ENCODE results near the gene SCAI.
"Not testable (repeated sequence)": the region's sequence is repeated elsewhere in the genome, so short reads cannot be mapped to it uniquely, and the experiment has no call there.

SCAI gene

DNA sequence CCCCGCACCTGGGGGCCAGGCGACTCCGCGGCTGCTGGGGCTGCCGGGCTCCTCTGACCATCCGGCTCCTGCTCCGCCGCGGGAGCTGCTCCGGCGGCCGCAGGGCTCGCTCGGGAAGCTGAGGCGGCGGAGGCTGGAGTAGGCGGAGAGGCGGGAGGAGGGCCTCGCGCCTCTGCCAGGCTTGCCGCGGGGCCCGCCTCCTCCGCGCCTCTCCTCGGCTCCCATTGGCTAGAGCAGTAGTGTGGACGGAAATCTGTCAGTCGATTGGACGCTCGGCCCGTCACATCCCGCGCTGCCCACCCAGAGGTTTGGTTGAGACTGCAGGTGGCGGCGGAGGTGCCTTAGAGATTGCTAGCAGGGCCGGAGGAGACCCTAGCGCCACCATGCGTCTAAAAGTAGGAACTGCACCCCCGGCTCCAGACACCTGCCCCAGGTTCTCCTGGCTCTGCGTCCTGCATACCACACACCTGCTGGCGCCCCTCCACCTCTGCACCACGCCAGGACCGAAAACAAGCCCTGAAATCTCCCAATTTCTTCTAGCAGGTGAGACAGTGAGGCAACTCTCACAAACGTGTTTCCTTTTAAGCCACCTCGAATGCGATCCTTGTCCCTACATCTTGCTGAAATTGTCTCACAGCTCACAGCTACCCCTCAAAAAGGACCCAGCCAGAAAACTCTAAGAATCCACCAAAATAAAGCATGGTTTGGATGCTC lies at the start of gene SCAI:
TSS of gene SCAI (minus strand) at position 152 of the 714 bp plus-strand sequence. CDS start at position 61, 91 bp downstream.
- peak; percentile 98 for DNase-seq (ENCODE audit: low spot score)

GRCh38 chr9:125190361-125190801 lies 47.1 kb upstream of the SCAI start:
- DNase-seq (ENCODE audit: low spot score) = no peak

DNA sequence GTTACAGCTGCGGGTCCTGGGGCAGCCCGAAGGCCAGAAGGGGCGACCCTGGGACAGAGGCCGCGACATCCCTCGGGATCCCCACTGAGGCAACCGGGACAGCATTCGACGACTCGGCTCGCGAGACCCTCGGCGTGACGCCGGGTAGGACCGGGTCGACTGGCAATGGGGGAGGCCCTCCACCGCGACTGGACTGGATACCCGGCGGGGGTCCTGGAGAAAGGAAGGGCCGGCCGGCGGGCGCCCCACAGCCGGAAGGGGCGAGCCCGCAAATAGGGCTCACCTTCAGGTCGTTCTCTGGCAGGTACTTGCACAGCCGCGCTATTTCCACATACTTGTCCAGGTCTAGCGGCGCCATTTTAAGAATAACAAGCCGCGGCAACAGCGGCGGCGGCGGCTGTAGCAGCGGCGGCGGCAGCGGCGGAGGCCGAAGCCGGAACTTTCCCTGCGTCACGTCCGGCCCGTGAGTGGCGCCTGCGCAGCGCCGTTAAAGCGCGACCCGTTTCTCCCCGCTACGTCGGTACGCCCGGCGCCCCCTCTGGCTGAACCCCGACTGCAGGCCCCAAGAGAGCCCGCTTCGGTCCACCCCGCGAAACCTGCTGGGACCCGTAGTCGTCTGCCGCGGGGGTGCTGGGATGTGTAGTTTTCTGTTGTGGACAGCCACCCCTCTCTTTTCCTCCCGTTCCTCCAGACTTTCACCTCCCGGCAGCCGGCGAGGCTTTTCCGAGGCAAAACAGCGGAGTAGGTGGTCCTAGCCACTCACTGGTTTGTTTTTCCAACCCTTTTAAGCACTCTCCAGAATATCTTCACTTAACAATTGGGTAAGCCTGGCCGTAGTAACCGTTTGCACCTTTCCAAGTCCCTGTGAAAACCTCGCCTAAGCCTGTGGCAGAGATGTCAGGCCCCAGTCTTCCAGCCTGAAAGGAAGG lies 46.3 kb upstream of the SCAI start, which contains the start of gene PPP6C:
TSS of gene PPP6C (minus strand) at position 443 of the 929 bp plus-strand sequence. CDS start at position 358, 85 bp downstream.
- peak; percentile 94 for DNase-seq (ENCODE audit: low spot score)

DNA sequence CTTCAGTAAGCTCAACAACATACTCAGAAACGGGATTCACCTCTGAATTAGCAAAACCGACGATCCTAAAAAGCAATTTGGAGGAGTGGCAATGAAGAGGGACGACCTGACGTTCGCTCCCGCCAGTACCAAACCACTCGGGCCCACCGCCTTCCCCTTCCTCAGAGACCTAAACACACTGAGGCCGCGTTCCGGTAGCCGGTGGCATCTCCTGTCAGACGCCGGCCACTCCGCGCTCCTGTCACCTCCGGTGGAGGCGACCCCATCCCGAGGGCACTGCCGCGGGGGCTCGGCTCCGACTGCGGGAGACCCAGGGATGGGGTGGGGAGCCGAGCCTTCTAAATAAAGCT lies 45.7 kb upstream of the SCAI start:
- DNase-seq (ENCODE audit: low spot score) = no peak

GRCh38 chr9:125183561-125183960 lies 40.2 kb upstream of the SCAI start:
- no peak for DNase-seq (ENCODE audit: low spot score)

GRCh38 chr9:125183054-125183453 lies 39.7 kb upstream of the SCAI start:
- no peak for DNase-seq (ENCODE audit: low spot score)

DNA sequence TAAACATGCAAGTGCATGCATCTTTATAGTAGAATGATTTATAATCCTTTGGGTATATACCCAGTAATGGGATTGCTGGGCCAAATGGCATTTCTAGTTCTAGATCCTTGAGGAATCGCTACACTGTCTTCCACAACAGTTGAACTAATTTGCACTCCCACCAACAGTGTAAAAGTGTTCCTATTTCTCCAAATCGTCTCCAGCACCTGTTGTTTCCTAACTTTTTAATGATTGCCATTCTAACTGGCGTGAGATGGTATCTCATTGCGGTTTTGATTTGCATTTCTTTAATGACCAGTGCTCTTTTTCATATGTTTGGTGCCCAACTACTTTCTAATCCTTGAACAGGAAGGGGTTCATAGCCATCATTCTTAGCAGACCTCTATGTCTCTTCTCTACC lies 38.4 kb upstream of the SCAI start:
- not testable (repeated sequence) for DNase-seq (ENCODE audit: low spot score)

DNA sequence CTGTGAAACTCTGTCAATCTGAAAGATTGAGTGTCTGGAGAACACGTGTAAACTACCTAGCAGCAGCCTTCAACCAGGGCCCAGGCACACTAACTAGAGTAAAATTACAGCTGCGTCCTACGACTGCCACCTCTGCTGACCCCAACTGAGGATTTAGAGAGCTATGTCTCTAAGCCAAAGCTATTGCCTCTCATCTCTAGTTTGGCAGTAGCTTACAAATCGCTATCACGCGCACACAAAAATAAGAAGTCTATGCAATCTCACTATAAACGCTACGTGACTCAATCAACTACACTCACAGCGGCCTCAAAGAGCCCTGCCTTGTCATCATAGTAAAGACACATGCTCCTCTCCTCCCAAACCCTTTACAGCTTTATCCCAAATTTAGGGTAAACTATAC lies 37.5 kb upstream of the SCAI start:
- DNase-seq (ENCODE audit: low spot score) = no peak

DNA sequence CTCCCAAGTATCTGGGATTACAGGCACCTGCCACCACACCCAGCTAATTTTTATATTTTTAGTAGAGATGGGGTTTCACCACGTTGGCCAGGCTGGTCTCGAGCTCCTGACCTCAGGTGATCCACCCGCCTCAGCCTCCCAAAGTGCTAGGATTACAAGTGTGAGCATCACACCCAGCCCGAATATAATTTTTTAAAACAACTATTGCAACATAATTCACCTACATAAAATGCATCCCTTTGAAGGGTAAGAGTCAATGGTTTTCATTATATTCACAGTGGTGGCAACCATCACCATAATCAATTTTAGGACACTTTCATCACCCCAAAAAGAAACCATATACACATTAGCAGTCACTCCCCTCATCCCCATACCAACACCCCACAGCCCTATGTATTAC lies 36.4 kb upstream of the SCAI start:
- not testable (repeated sequence) for DNase-seq (ENCODE audit: low spot score)

DNA sequence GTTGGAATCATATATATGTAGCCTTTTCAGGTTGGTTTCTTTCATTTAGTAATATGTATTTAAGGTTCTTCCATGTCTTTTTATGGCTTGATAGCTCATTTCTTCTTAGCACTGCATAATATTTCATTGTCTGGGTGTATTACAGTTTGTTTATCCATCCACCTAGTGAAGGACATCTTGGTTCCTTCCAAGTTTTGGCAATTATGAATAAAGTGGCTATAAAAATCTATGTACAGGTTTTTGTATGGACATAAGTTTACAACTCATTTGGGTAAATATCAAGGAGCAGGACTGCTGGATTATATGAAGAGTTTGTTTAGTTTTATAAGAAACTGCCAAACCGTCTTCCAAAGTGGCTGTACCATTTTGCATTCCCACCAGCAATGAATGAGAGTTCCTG lies 34.6 kb upstream of the SCAI start:
- no peak for DNase-seq (ENCODE audit: low spot score)

GRCh38 chr9:125176636-125177035 lies 33.3 kb upstream of the SCAI start:
- DNase-seq (ENCODE audit: low spot score) = no peak

- DNase-seq (ENCODE audit: low spot score) = no peak
These were observed 28.9 kb upstream of the SCAI start for GRCh38 chr9:125172031-125172755.

DNA sequence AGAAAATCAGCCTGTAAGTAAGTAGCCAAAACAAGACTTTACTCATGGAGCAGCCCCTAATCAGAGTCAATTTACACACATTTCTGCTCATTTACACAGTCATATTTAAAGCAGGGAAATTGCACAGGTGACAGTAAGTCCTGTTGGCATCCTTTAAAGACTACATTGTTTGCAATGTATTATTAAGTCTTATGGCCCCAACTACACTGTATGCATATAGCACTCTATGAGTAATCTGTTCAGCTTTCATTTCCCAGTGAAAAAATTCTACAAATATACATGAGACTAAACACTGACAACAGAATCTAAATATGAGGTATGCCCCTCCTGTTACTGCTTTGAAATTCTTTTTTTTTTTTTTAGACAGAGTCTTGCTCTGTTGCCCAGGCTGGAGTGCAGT lies 26.6 kb upstream of the SCAI start:
- no peak for DNase-seq (ENCODE audit: low spot score)

DNA sequence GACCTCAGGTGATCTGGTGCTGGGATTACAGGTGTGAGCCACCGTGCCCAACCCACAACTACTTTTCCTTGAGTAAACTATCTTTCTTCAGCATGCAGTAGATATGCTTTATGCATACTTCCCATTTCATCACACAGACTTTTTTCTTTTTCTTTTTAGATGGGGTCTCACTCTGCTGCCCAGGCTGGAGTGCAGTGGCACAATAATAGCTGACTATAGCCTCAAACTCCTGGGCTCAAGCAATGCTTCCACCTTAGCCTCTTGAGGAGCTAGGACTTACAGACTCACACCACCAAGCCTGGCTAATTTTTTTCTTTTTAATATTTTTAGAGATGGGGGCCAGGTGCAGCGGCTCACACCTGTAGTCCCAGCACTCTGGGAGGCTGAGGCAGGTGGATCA lies 23.4 kb upstream of the SCAI start:
- no peak for DNase-seq (ENCODE audit: low spot score)

GRCh38 chr9:125162891-125163290 lies 19.6 kb upstream of the SCAI start:
- not testable (repeated sequence) for DNase-seq (ENCODE audit: low spot score)

- DNase-seq (ENCODE audit: low spot score) = no peak
These were observed 18.1 kb upstream of the SCAI start for GRCh38 chr9:125161284-125161918.

GRCh38 chr9:125160750-125161149 lies 17.4 kb upstream of the SCAI start:
- no peak for DNase-seq (ENCODE audit: low spot score)

GRCh38 chr9:125156551-125156950 lies 13.2 kb upstream of the SCAI start:
- no peak for DNase-seq (ENCODE audit: low spot score)

DNA sequence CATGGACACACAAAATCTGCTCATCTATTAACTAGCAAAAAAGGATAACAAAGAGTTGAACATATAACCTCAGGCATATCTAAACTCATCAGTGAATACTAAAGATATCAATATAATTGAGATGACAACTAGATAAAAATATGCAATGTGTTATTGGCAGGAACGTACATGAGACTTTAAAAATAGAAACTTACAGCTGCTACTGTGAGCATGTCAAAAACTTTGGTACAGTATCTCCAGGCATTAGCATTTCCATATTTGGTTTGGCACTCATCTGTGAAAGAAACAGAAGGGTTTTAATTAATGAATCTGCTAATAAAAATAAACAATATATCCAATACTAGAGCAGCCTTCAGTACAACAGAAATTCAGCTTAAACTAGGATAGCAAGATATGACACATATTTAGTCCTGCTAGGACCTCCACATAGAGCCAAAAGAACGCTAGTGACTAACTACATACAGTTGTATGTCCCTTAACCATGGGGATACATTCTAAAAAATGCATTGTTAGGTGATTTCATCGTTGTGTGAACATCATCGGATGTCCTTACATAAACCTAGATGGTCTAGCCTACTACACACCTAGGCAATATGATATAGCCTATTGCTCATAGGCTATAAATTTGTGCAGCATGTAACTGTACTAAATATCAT lies 10.5 kb upstream of the SCAI start:
- no peak for DNase-seq (ENCODE audit: low spot score)

GRCh38 chr9:125151730-125152129 lies 8.4 kb upstream of the SCAI start:
- no peak for DNase-seq (ENCODE audit: low spot score)
